CD4-positive, alpha-beta T cell (primary cell): Measurements from ENCODE around the gene ZC3H10. TPM values are rescaled to one million over a fixed set of nuclear protein-coding genes. Genes with fewer than 3 reads are reported as not detected.

ENCODE experiments used
- ATAC-seq: fragments of 200-7000 bp; cut with Tn5 transposase; one replicate; pipeline ENCODE4 v1.10.0; 2022; ENCODE audit warnings: mild to moderate bottlenecking; ENCODE audit not compliant: poor library complexity
- CTCF ChIA-PET: fragments of 350-600 bp; sonication (Branson Sonifier 250); formaldehyde crosslinking; loops from one replicate; lab custom pipeline; 2021; ENCODE audit warnings: antibody characterized with exemption, inconsistent platforms; lab: Charles Lee
- POLR2A ChIA-PET: fragments of 350-600 bp; sonication (Branson Sonifier 250); formaldehyde crosslinking; loops from one replicate; lab custom pipeline; 2021; ENCODE audit warnings: antibody characterized with exemption, inconsistent platforms; lab: Charles Lee
- DNase-seq, 14 experiments: peaks; one replicate each; pipeline ENCODE4 v3.0.0-alpha.2; 2013 to 2020; ENCODE audit warnings: mixed read lengths in 2 of 14
- H3K27ac ChIP-seq, 2 donors: one replicate each; pipeline versions ENCODE4 v1.5.1 to v1.7.0; 2013; ENCODE audit warnings: low read length in 2 of 2, low read depth in 1 of 2, mild to moderate bottlenecking in 1 of 2
- H3K27me3 ChIP-seq, 2 experiments: 1 replicate in 1 of 2; 2 replicates in 1 of 2; pipeline versions ENCODE4 v1.6.1 to v1.7.0; 2013; ENCODE audit warnings: low read length in 2 of 2, control low read depth in 1 of 2, mild to moderate bottlenecking in 1 of 2, moderate library complexity in 1 of 2; ENCODE audit not compliant: insufficient read depth in 2 of 2, control insufficient read depth in 1 of 2
- H3K36me3 ChIP-seq: one replicate; pipeline ENCODE4 v1.6.1; 2013; ENCODE audit warnings: low read length, control low read depth; ENCODE audit not compliant: insufficient read depth
- H3K4me1 ChIP-seq: one replicate; pipeline ENCODE4 v1.6.1; 2013; ENCODE audit warnings: low read length, control low read depth; ENCODE audit not compliant: insufficient read depth
- H3K4me3 ChIP-seq: one replicate; pipeline ENCODE4 v1.5.1; 2013; ENCODE audit warnings: mild to moderate bottlenecking, low read length, moderate library complexity
- H3K9me3 ChIP-seq, 2 experiments: 1 replicate in 1 of 2; 2 replicates in 1 of 2; pipeline versions ENCODE4 v1.6.1 to v1.7.0; 2013; ENCODE audit warnings: low read length in 2 of 2, mild to moderate bottlenecking in 2 of 2, control low read depth in 1 of 2, moderate library complexity in 1 of 2; ENCODE audit not compliant: control insufficient read depth in 1 of 2, insufficient read depth in 1 of 2
- H3K27ac Mint-ChIP-seq: one replicate; pipeline ENCODE4 v1.8.0; 2020; ENCODE audit warnings: mixed read lengths
- H3K27me3 Mint-ChIP-seq: one replicate; pipeline ENCODE4 v1.8.0; 2021; ENCODE audit warnings: mixed read lengths
- H3K36me3 Mint-ChIP-seq: one replicate; pipeline ENCODE4 v1.8.0; 2021; ENCODE audit warnings: low read depth, mixed read lengths
- H3K4me1 Mint-ChIP-seq: one replicate; pipeline ENCODE4 v1.8.0; 2021; ENCODE audit warnings: low read depth, mixed read lengths
- H3K4me3 Mint-ChIP-seq: one replicate; pipeline ENCODE4 v1.8.0; 2020; ENCODE audit warnings: mild to moderate bottlenecking, mixed read lengths
- H3K9me3 Mint-ChIP-seq: one replicate; pipeline ENCODE4 v1.8.0; 2020; ENCODE audit warnings: mixed read lengths
- CTCF ChIP-seq: fragments of 200-600 bp; IDR thresholded peaks from one replicate; pipeline ENCODE4 v1.8.0; 2022; ENCODE audit warnings: antibody characterized with exemption, mild to moderate bottlenecking
- intact Hi-C, 2 experiments: fragments of 100-400 bp; cut with DNase I in 1 of 2; cut with micrococcal nuclease in 1 of 2; formaldehyde crosslinking; loops; one replicate each; pipeline versions ENCODE4 v1.15.1 to v1.9.0; 2023 to 2025; cut with DNase I, micrococcal nuclease
- total RNA-seq, 174 experiments: library from RNA in 2 of 174; stranded (reverse) in 2 of 174; gene quantifications; one replicate each; pipeline ENCODE4 v1.2.3 and lab custom pipeline; 2021 to 2026

The ZC3H10 gene
- total RNA-seq, 2 experiments from 2014 or later = 6.3 to 8.9 TPM

- H3K27me3 ChIP-seq = no peaks in the 10 kb centered on the region
- H3K4me3 ChIP-seq = peak overlapping the region; percentile 78
- Mint-ChIP-seq H3K9me3 (no peaks in the 10 kb centered on the region), H3K4me3 (peak overlapping the region; percentile 96), H3K4me1 (peaks cover 43% of the 10 kb centered on the region), H3K36me3 (peaks cover 41% of the 10 kb centered on the region), H3K27ac (peak overlapping the region; percentile 92), H3K27me3 (no peaks in the 10 kb centered on the region)
- intact Hi-C loops = loop anchor here (1.0 kb wide), 2 partner anchors 29 to 31 kb away; partner anchors contain the start of gene ESYT1 (in 1 of the 2)
- peak overlapping the region; percentile 60 to 74 for H3K27ac ChIP-seq
- peaks cover 59% of the 10 kb centered on the region for H3K4me1 ChIP-seq
- DNase-seq (peak in 13 of 14 experiments; percentile 32 to 83 (median 48)), ATAC-seq (peak; percentile 38)
- TF ChIP-seq CTCF = peak; percentile 66
- POLR2A ChIA-PET = interaction anchor here (0.7 to 6.7 kb wide), 7 partner anchors 14 to 932 kb away, joined by 3 to 89 read pairs (median 4); partner anchors contain the start of genes ESYT1, NAB2 and SMARCC2
- H3K9me3 ChIP-seq = no peaks in the 10 kb centered on the region
- CTCF ChIA-PET = interaction anchor here (1.4 to 2.8 kb wide), 2 partner anchors 31 to 32 kb away, joined by 7 to 10 read pairs (median 8); partner anchors contain the start of gene SMARCC2
- H3K36me3 ChIP-seq = peaks cover 33% of the 10 kb centered on the region
Measured at GRCh38 chr12:56157201-56158028, 39.3 kb downstream of the ZC3H10 start.

DNA sequence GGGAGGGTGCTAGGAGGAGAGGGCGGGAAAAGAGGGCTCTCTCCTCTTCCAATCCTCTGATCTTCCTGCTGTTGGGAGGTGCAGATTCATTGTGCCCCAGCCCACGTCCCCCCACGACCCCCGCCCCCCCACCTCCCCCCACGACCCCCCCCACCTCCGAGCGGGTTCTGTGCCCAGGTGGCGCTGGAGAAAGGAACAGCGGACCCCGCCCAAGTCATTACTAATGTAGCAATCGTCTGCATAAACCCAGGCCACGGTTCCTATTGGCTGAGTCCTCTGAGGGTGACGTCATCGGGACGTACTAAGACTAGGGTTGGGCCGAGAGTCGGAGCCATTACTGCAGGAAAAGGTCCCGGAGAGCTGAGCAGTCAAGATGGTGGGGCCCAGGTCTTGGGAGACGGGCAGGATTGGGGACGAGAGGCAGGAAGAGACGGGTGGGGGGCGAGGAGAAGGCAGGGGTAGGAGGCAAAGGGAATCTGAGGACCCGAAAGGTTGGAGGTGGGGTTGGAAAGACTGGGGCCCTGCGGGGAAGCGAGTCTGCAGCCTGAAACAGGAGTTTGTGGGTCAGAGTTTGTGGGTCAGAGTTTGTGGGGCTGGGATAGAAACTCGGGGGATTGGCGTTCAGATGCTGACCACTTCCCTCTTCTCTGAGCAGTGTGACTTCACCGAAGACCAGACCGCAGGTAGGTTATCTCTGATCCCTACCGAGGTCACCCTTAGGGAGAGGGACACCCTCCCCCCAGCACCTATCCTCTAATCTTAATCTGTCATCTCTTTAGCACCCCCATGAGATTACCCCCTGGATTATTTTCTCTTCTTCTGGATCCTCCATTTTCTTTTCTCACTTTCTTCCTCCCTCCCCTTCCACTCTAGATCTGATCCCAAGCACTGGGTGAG is 40.2 kb downstream of the ZC3H10 start, which contains the start of gene MYL6:
Gene MYL6, plus strand, starts transcription at position 331 of the 897 bp plus-strand sequence. Its CDS starts 43 bp downstream, at position 374.
- Mint-ChIP-seq H3K4me1 (peaks cover 40% of the 10 kb centered on the region), H3K27me3 (no peaks in the 10 kb centered on the region), H3K27ac (peak within 1 kb of the TSS; percentile 92), H3K9me3 (no peaks in the 10 kb centered on the region), H3K36me3 (peaks cover 50% of the 10 kb centered on the region), H3K4me3 (peak within 1 kb of the TSS; percentile 96)
- DNase-seq (peak; percentile 77 to 98 (median 86)), ATAC-seq (peak; percentile 80)
- H3K4me1 ChIP-seq = peaks cover 52% of the 10 kb centered on the region
- ChIA-PET POLR2A (interaction anchor here (0.7 to 6.7 kb wide), 11 partner anchors 14 to 202 kb away, joined by 3 to 89 read pairs (median 6); partner anchors contain the start of genes CNPY2, ESYT1, PA2G4 and RNF41), CTCF (interaction anchor here (0.6 to 2.8 kb wide), 3 partner anchors 30 to 32 kb away, joined by 3 to 8 read pairs (median 7); partner anchors contain the start of genes ESYT1 and SMARCC2)
- intact Hi-C loops = loop anchor here in 1 of 2 experiments (1.0 kb wide), 1 partner anchor 30 kb away; the partner anchor contains the start of gene ESYT1
- TF ChIP-seq CTCF = peak; percentile 6
- H3K9me3 ChIP-seq = no peaks in the 10 kb centered on the region
- peaks cover 42% of the 10 kb centered on the region for H3K36me3 ChIP-seq
- H3K4me3 ChIP-seq = peak within 1 kb of the TSS; percentile 78
- H3K27ac ChIP-seq = peak within 1 kb of the TSS; percentile 84 to 92
- H3K27me3 ChIP-seq = no peaks in the 10 kb centered on the region
